CD4-positive, alpha-beta T cell (primary cell): Measurements from ENCODE around the gene G6PC2. TPM values are rescaled to one million over a fixed set of nuclear protein-coding genes. Genes with fewer than 3 reads are reported as not detected.

Experiments
- ATAC-seq: fragments of 200-7000 bp; cut with Tn5 transposase; one replicate; pipeline ENCODE4 v1.10.0; 2022; ENCODE audit warnings: mild to moderate bottlenecking; ENCODE audit not compliant: poor library complexity
- CTCF ChIA-PET: fragments of 350-600 bp; sonication (Branson Sonifier 250); formaldehyde crosslinking; loops from one replicate; lab custom pipeline; 2021; ENCODE audit warnings: antibody characterized with exemption, inconsistent platforms; lab: Charles Lee
- POLR2A ChIA-PET: fragments of 350-600 bp; sonication (Branson Sonifier 250); formaldehyde crosslinking; loops from one replicate; lab custom pipeline; 2021; ENCODE audit warnings: antibody characterized with exemption, inconsistent platforms; lab: Charles Lee
- DNase-seq, 14 experiments: peaks; one replicate each; pipeline ENCODE4 v3.0.0-alpha.2; 2013 to 2020; ENCODE audit warnings: mixed read lengths in 2 of 14
- H3K27ac ChIP-seq, 2 donors: one replicate each; pipeline versions ENCODE4 v1.5.1 to v1.7.0; 2013; ENCODE audit warnings: low read length in 2 of 2, low read depth in 1 of 2, mild to moderate bottlenecking in 1 of 2
- H3K27me3 ChIP-seq, 2 experiments: 1 replicate in 1 of 2; 2 replicates in 1 of 2; pipeline versions ENCODE4 v1.6.1 to v1.7.0; 2013; ENCODE audit warnings: low read length in 2 of 2, control low read depth in 1 of 2, mild to moderate bottlenecking in 1 of 2, moderate library complexity in 1 of 2; ENCODE audit not compliant: insufficient read depth in 2 of 2, control insufficient read depth in 1 of 2
- H3K36me3 ChIP-seq: one replicate; pipeline ENCODE4 v1.6.1; 2013; ENCODE audit warnings: low read length, control low read depth; ENCODE audit not compliant: insufficient read depth
- H3K4me1 ChIP-seq: one replicate; pipeline ENCODE4 v1.6.1; 2013; ENCODE audit warnings: low read length, control low read depth; ENCODE audit not compliant: insufficient read depth
- H3K4me3 ChIP-seq: one replicate; pipeline ENCODE4 v1.5.1; 2013; ENCODE audit warnings: mild to moderate bottlenecking, low read length, moderate library complexity
- H3K9me3 ChIP-seq, 2 experiments: 1 replicate in 1 of 2; 2 replicates in 1 of 2; pipeline versions ENCODE4 v1.6.1 to v1.7.0; 2013; ENCODE audit warnings: low read length in 2 of 2, mild to moderate bottlenecking in 2 of 2, control low read depth in 1 of 2, moderate library complexity in 1 of 2; ENCODE audit not compliant: control insufficient read depth in 1 of 2, insufficient read depth in 1 of 2
- H3K27ac Mint-ChIP-seq: one replicate; pipeline ENCODE4 v1.8.0; 2020; ENCODE audit warnings: mixed read lengths
- H3K27me3 Mint-ChIP-seq: one replicate; pipeline ENCODE4 v1.8.0; 2021; ENCODE audit warnings: mixed read lengths
- H3K36me3 Mint-ChIP-seq: one replicate; pipeline ENCODE4 v1.8.0; 2021; ENCODE audit warnings: low read depth, mixed read lengths
- H3K4me1 Mint-ChIP-seq: one replicate; pipeline ENCODE4 v1.8.0; 2021; ENCODE audit warnings: low read depth, mixed read lengths
- H3K4me3 Mint-ChIP-seq: one replicate; pipeline ENCODE4 v1.8.0; 2020; ENCODE audit warnings: mild to moderate bottlenecking, mixed read lengths
- H3K9me3 Mint-ChIP-seq: one replicate; pipeline ENCODE4 v1.8.0; 2020; ENCODE audit warnings: mixed read lengths
- CTCF ChIP-seq: fragments of 200-600 bp; IDR thresholded peaks from one replicate; pipeline ENCODE4 v1.8.0; 2022; ENCODE audit warnings: antibody characterized with exemption, mild to moderate bottlenecking
- intact Hi-C, 2 experiments: fragments of 100-400 bp; cut with DNase I in 1 of 2; cut with micrococcal nuclease in 1 of 2; formaldehyde crosslinking; loops; one replicate each; pipeline versions ENCODE4 v1.15.1 to v1.9.0; 2023 to 2025; cut with DNase I, micrococcal nuclease
- total RNA-seq, 174 experiments: library from RNA in 2 of 174; stranded (reverse) in 2 of 174; gene quantifications; one replicate each; pipeline ENCODE4 v1.2.3 and lab custom pipeline; 2021 to 2026

Gene G6PC2
- total RNA-seq, 2 experiments from 2014 or later, result not detected

DNA sequence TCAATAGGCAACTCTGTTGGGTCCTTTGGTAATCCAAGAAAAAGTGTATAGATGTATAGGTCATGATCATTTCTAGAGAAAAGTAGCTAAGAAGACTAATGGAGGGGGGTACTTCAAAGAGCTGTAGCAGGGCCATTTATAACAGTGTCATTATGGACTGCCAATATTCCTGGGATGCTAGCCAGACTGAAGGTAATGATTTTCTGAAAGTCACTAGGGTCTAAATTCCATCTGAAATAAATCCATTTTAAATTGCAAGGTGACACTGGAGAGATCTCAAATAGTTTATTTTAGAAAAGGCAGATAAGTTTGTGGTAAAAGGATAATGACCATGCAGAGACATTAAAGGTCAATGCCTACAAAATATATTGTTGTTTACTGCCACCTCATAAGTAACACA is 6.4 kb upstream of the G6PC2 start:
- ATAC-seq (no peak), DNase-seq (no peak)
- no peak for TF ChIP-seq CTCF
- Histone ChIP-seq H3K27ac (no peak overlapping the region), H3K4me1 (peaks cover 5% of the 10 kb centered on the region), H3K36me3 (no peaks in the 10 kb centered on the region), H3K27me3 (no peaks in the 10 kb centered on the region), H3K4me3 (no peak overlapping the region), H3K9me3 (no peaks in the 10 kb centered on the region)
- Mint-ChIP-seq H3K4me3 (no peak overlapping the region), H3K9me3 (no peaks in the 10 kb centered on the region), H3K27ac (no peak overlapping the region), H3K27me3 (peaks cover 4% of the 10 kb centered on the region), H3K4me1 (peaks cover 10% of the 10 kb centered on the region), H3K36me3 (no peaks in the 10 kb centered on the region)
- ChIA-PET POLR2A (no interaction called here), CTCF (no interaction called here)
- intact Hi-C loops, result loop anchor here in 1 of 2 experiments (5.0 kb wide), 1 partner anchor 647 kb away; the partner anchor contains the start of gene STK39

GRCh38 chr2:168895771-168896170 is 5.3 kb upstream of the G6PC2 start:
- H3K9me3 ChIP-seq, result no peaks in the 10 kb centered on the region
- no peaks in the 10 kb centered on the region for H3K4me1 ChIP-seq
- H3K27me3 ChIP-seq, result no peaks in the 10 kb centered on the region
- no peaks in the 10 kb centered on the region for H3K9me3 Mint-ChIP-seq
- CTCF ChIA-PET, result no interaction called here
- DNase-seq (no peak), ATAC-seq (no peak)
- peaks cover 4% of the 10 kb centered on the region for H3K27me3 Mint-ChIP-seq
- TF ChIP-seq CTCF, result no peak
- H3K36me3 ChIP-seq, result no peaks in the 10 kb centered on the region
- H3K4me3 ChIP-seq, result no peak overlapping the region
- H3K4me1 Mint-ChIP-seq, result peaks cover 1% of the 10 kb centered on the region
- POLR2A ChIA-PET, result no interaction called here
- H3K27ac Mint-ChIP-seq, result no peak overlapping the region
- H3K36me3 Mint-ChIP-seq, result no peaks in the 10 kb centered on the region
- no peak overlapping the region for H3K27ac ChIP-seq
- H3K4me3 Mint-ChIP-seq, result no peak overlapping the region
- intact Hi-C loops, result no loop called here

- intact Hi-C loops, result no loop called here
- Mint-ChIP-seq H3K4me1 (no peaks in the 10 kb centered on the region), H3K4me3 (no peak overlapping the region), H3K36me3 (no peaks in the 10 kb centered on the region), H3K9me3 (no peaks in the 10 kb centered on the region), H3K27me3 (peaks cover 4% of the 10 kb centered on the region), H3K27ac (no peak overlapping the region)
- DNase-seq (no peak), ATAC-seq (no peak)
- H3K36me3 ChIP-seq, result no peaks in the 10 kb centered on the region
- POLR2A ChIA-PET, result no interaction called here
- no peaks in the 10 kb centered on the region for H3K27me3 ChIP-seq
- H3K9me3 ChIP-seq, result no peaks in the 10 kb centered on the region
- no peak overlapping the region for H3K27ac ChIP-seq
- no peak overlapping the region for H3K4me3 ChIP-seq
- no peaks in the 10 kb centered on the region for H3K4me1 ChIP-seq
- TF ChIP-seq CTCF, result no peak
- CTCF ChIA-PET, result interaction anchor here (0.6 kb wide), 1 partner anchor 11 kb away, joined by 3 read pairs; no protein-coding TSS in a partner anchor
Observed at GRCh38 chr2:168896783-168897182, 4.3 kb upstream of the G6PC2 start.
